Kasumi-1 (cell line): ENCODE measurements around the gene TTYH2.
"Not testable (repeated sequence)": the region's sequence is repeated elsewhere in the genome, so short reads cannot be mapped to it uniquely, and the experiment has no call there.

Source experiments
- DNase-seq, 2 experiments: peaks; one replicate each; lab custom pipeline; 2025; lab: John Stamatoyannopoulos, UW

TTYH2 gene

GRCh38 chr17:74212913-74213791 lies at the start of gene TTYH2:
Gene TTYH2, plus strand, starts transcription at chr17:74213571. Its CDS starts 17 bp downstream, at chr17:74213588.
- DNase-seq, result peak; percentile 92 to 94

GRCh38 chr17:74163836-74164235 lies 49.5 kb upstream of the TTYH2 start:
- DNase-seq, result no peak

- no peak for DNase-seq
These were observed 48.8 kb upstream of the TTYH2 start for GRCh38 chr17:74164446-74165045.

- DNase-seq, result no peak
These were observed 47.5 kb upstream of the TTYH2 start for GRCh38 chr17:74165797-74166365.

GRCh38 chr17:74170924-74171323 lies 42.4 kb upstream of the TTYH2 start:
- DNase-seq, result no peak

- DNase-seq, result no peak
These were observed 40.7 kb upstream of the TTYH2 start for GRCh38 chr17:74172700-74173099.

- DNase-seq, result peak; percentile 81 to 90
These were observed 36.8 kb upstream of the TTYH2 start for GRCh38 chr17:74176546-74177001.

GRCh38 chr17:74177018-74177450 lies 36.3 kb upstream of the TTYH2 start:
- DNase-seq, result no peak

GRCh38 chr17:74179576-74179975 lies 33.8 kb upstream of the TTYH2 start:
- no peak for DNase-seq

GRCh38 chr17:74180336-74180735 lies 33.0 kb upstream of the TTYH2 start:
- no peak for DNase-seq

- no peak for DNase-seq
These were observed 32.0 kb upstream of the TTYH2 start for GRCh38 chr17:74181341-74181740.

GRCh38 chr17:74182041-74182723 lies 31.2 kb upstream of the TTYH2 start:
- DNase-seq, result no peak

GRCh38 chr17:74183411-74183810 lies 30.0 kb upstream of the TTYH2 start:
- DNase-seq, result no peak

GRCh38 chr17:74185571-74186185 lies 27.7 kb upstream of the TTYH2 start:
- DNase-seq, result no peak

- no peak for DNase-seq
These were observed 26.9 kb upstream of the TTYH2 start for GRCh38 chr17:74186498-74186897.

- DNase-seq, result no peak
These were observed 25.6 kb upstream of the TTYH2 start for GRCh38 chr17:74187761-74188160.

- DNase-seq, result not testable (repeated sequence)
These were observed 24.7 kb upstream of the TTYH2 start for GRCh38 chr17:74188687-74189086.

- peak; percentile 54 to 74 for DNase-seq
These were observed 23.2 kb upstream of the TTYH2 start for GRCh38 chr17:74190154-74190553.

GRCh38 chr17:74190807-74191406 lies 22.5 kb upstream of the TTYH2 start:
- DNase-seq, result peak in 1 of 2 experiments; percentile 30

GRCh38 chr17:74192950-74193781 lies 20.2 kb upstream of the TTYH2 start:
- DNase-seq, result peak; percentile 98
